Epithelial cell of esophagus (primary cell): ENCODE results near the gene SLC25A43.
"Not testable (repeated sequence)": the region's sequence is repeated elsewhere in the genome, so short reads cannot be mapped to it uniquely, and the experiment has no call there.

Experiments
- DNase-seq: peaks from one replicate; pipeline ENCODE4 v3.0.0; 2010; ENCODE audit warnings: low read depth
- H3K4me3 ChIP-seq: 2 replicates; pipeline ENCODE4 v1.5.1; 2011; ENCODE audit warnings: mild to moderate bottlenecking, low read length, control low read depth
- TF ChIP-seq, protein P1 (sequence below): IDR thresholded peaks from 2 replicates; pipeline ENCODE4 v1.5.1; 2011; ENCODE audit warnings: low read depth, mild to moderate bottlenecking, low read length, control low read depth, inconsistent platforms; ENCODE audit not compliant: insufficient read depth; ENCODE audit errors: missing control alignments

Gene SLC25A43

GRCh38 chrX:119376312-119376711, 22.8 kb upstream of the SLC25A43 start:
- TF ChIP-seq, protein P1, sequence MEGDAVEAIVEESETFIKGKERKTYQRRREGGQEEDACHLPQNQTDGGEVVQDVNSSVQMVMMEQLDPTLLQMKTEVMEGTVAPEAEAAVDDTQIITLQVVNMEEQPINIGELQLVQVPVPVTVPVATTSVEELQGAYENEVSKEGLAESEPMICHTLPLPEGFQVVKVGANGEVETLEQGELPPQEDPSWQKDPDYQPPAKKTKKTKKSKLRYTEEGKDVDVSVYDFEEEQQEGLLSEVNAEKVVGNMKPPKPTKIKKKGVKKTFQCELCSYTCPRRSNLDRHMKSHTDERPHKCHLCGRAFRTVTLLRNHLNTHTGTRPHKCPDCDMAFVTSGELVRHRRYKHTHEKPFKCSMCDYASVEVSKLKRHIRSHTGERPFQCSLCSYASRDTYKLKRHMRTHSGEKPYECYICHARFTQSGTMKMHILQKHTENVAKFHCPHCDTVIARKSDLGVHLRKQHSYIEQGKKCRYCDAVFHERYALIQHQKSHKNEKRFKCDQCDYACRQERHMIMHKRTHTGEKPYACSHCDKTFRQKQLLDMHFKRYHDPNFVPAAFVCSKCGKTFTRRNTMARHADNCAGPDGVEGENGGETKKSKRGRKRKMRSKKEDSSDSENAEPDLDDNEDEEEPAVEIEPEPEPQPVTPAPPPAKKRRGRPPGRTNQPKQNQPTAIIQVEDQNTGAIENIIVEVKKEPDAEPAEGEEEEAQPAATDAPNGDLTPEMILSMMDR = no peak
- DNase-seq = no peak

DNA sequence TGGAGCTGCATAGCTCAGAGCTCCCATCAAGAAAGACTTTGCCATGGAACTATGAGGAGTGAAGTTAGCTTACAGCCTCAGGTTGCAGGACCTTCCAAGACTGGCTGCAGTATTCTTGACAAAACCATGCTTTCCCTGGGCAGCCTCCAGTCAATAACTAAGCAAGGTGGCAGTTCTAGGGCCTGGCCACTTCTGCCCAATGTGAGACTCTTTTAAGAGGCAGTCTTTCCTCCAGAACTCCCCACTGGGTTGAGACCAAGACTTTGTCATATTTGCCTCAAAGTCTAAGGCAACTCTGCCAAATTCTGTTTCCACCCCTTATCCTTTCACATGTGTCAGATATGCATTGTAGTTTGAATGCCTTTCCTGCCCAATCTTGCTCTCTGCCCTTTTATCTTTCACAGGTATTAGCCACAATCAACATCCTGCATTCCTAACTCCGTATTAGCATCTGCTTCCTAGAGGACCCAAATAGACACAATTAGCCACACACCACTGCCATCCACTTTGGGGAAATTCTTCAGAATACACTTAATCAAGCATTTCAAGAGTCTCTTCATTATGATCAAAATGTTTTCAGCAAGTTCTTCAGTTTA, 17.7 kb upstream of the SLC25A43 start:
- H3K4me3 ChIP-seq = no peak overlapping the region
- no peak for DNase-seq
- TF ChIP-seq, protein P1 = no peak

More at GRCh38 chrX:119376312-119376711, 22.8 kb upstream of the SLC25A43 start:
- no peak overlapping the region for H3K4me3 ChIP-seq

GRCh38 chrX:119382606-119383005, 16.5 kb upstream of the SLC25A43 start:
- DNase-seq = no peak
- TF ChIP-seq, protein P1 = no peak
- no peak overlapping the region for H3K4me3 ChIP-seq

- not testable (repeated sequence) for DNase-seq, H3K4me3 ChIP-seq
Observed at GRCh38 chrX:119386685-119387084, 12.5 kb upstream of the SLC25A43 start.

GRCh38 chrX:119387426-119387825, 11.7 kb upstream of the SLC25A43 start:
- not testable (repeated sequence) for DNase-seq, H3K4me3 ChIP-seq

DNA sequence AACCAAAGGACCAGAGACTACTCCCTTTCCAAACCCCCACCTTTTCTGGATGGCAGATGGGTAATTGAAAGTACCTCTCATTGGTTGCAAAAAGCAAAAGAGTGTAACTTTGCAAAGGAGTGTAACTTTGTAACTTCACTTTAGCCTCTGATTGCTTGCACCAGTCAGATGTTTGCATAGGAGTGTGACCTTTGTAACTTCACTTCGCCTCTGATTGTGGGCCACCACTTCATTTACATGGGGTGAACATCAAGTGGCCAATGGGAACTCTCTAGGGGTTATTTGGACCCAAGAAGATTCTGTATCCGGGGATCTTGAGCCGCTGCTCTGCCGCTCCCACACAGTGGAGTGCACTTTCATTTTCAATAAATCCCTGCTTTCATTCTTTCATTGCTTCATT, 9.9 kb upstream of the SLC25A43 start:
- no peak for DNase-seq
- TF ChIP-seq, protein P1 = no peak
- H3K4me3 ChIP-seq = no peak overlapping the region

DNA sequence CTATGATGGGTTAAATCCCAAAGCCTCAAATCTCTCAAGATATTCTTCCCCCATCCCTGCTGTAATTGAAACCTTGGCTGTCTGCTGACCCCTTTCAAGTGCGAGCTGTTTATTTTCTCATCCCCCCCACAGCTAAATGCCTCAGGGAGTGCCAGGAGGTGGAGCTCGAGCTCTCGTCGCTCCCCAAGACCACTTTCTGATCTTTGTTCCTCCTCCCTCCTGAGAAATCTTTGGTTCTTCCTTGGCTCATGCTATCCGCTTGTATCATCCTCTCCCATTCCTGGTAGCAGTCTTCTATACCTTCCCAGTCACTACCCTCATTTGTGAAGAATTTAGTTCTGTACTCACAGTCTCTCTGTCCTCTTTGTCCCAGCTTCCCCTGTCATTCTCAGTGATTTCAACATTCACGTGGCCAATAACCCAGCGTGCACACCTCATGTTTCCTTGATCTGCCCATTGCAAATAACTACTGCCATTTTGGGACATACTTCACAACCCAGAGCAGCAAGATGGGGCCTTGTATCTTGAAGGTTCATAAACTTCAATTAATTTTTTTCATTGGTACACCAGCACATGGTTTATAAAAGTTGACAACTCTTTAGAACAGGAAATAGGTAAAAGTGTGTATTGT, 9.2 kb upstream of the SLC25A43 start:
- TF ChIP-seq, protein P1 = no peak
- H3K4me3 ChIP-seq = no peak overlapping the region
- no peak for DNase-seq

DNA sequence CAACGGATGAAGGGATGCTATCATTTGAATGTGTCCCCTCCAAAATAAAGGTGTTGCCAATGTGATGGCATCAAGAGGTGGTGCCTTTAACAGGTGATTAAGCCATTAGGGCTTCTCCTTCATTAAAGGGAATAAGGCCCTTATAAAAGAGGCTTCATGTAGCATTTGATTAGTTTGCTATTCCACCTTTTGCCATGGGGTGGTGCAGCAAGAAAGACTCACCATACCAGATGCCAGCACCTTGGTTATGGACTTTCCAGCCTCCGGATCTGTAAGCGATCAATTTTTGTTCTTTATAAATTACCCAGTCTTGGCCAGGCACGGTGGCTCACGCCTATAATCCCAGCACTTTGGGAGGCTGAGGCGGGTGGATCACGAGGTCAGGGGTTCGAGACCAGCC, 7.9 kb upstream of the SLC25A43 start:
- no peak overlapping the region for H3K4me3 ChIP-seq
- DNase-seq = peak; percentile 60
- TF ChIP-seq, protein P1 = peak; percentile 50
